ENCODE data around the gene MICOS13. TPM values are rescaled to one million over a fixed set of nuclear protein-coding genes. Genes with fewer than 3 reads are reported as not detected.
"Not testable (repeated sequence)": the region's sequence is repeated elsewhere in the genome, so short reads cannot be mapped to it uniquely, and the experiment has no call there.

The MICOS13 gene
- total RNA-seq, 4 donors from 2014 or later = 29.7 to 60.6 (median 50.7) TPM

DNA sequence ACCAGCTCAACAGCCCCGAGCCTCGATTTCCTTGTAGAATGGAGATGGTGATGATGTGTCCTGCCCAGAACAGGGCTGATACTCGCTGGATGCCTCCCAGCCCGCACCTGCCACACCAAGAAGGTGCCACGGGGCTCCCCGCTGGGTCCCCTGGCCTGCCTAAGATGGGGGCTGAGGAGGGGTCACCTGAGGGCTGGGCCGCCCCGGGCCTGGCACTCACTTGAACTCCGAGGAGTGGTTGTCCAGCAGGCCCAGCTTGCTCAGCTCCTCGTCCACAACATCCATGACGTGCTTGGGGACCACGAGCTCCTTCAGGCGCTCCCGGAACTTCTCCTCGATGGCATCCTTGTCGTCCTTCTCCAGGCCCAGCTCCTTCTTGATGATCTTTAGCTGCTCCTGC is 25.2 kb upstream of the MICOS13 start:
- Histone ChIP-seq H3K4me3 (no peak overlapping the region), H3K36me3 (peaks cover 0 to 95% of the 10 kb centered on the region in 2 donors), H3K9me3 (no peaks in the 10 kb centered on the region), H3K27me3 (no peaks in the 10 kb centered on the region), H3K4me1 (no peaks in the 10 kb centered on the region), H3K27ac (no peak overlapping the region)
- no peak for ATAC-seq
- TF ChIP-seq POLR2A (IDR thresholded peaks at IDR 0.05) (no peak), EP300 (IDR thresholded peaks at IDR 0.05) (no peak), POLR2AphosphoS5 (IDR thresholded peaks at IDR 0.05) (no peak)
- TF ChIP-seq, protein P1, sequence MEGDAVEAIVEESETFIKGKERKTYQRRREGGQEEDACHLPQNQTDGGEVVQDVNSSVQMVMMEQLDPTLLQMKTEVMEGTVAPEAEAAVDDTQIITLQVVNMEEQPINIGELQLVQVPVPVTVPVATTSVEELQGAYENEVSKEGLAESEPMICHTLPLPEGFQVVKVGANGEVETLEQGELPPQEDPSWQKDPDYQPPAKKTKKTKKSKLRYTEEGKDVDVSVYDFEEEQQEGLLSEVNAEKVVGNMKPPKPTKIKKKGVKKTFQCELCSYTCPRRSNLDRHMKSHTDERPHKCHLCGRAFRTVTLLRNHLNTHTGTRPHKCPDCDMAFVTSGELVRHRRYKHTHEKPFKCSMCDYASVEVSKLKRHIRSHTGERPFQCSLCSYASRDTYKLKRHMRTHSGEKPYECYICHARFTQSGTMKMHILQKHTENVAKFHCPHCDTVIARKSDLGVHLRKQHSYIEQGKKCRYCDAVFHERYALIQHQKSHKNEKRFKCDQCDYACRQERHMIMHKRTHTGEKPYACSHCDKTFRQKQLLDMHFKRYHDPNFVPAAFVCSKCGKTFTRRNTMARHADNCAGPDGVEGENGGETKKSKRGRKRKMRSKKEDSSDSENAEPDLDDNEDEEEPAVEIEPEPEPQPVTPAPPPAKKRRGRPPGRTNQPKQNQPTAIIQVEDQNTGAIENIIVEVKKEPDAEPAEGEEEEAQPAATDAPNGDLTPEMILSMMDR (IDR thresholded peaks at IDR 0.05) = no peak
- WGBS, 2 donors (ENCODE audit: low coverage in 1 of 2) = 87% methylated on average over 3 of the region's 16 CpGs

DNA sequence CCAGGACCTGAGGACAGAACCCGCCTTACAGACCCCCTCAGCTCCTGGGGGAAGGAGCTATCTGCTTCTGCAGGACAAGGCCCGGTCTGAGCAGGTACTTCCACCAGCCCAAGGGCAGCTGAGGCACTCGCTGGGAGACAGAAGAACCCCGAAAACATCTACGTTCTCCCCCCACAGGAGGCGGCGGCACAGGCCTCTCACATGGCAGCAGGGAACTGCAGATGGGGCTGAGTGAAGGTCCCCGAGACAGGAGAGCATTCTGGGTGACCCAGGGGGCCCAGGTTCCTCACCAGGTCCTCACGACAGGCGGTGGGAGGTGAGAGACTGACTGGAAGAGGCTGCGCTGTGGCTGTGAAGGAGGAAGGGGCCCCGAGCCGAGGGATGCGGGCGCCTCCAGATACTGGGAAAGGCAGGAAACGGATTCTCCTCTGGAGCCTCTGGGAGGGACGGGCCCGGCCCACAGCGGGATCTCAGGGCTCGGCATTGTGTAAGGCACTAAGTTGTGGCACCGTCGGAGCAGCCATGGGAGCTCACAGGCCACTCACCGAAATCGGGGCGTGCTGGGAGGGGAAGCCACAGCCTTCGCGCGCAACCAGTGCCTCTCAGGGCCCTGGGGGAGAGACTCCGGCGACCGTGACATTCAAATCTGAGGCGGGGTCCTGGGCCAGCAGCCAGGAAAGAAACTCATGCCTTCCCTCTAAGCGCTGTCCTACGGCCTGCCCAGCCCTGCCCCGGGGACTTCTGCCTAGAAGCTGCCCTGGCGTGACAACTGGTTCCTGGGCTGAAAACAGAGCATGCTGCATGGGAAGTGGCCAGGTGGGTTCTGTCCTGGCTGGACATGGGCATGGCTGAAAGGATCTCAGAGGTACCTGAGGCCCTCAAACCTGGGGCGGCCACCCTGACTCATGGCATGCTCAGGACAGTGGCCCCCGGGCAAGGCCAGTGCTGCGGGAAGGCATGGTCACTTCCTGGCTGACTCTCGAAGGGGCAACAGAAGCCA is 23.8 kb upstream of the MICOS13 start:
- H3K4me3 ChIP-seq = no peak overlapping the region
- H3K9me3 ChIP-seq = no peaks in the 10 kb centered on the region
- WGBS, 2 donors (ENCODE audit: low coverage in 1 of 2) = 93% methylated on average over 3 of the region's 40 CpGs; no CpG with 5 or more reads in 1 of the 2 donors
- H3K27me3 ChIP-seq = no peaks in the 10 kb centered on the region
- no peaks in the 10 kb centered on the region for H3K4me1 ChIP-seq
- no peak for ATAC-seq
- H3K36me3 ChIP-seq = peaks cover 0 to 95% of the 10 kb centered on the region in 2 donors
- TF ChIP-seq EP300 (IDR thresholded peaks at IDR 0.05) = no peak
- no peak for TF ChIP-seq POLR2A (IDR thresholded peaks at IDR 0.05)
- TF ChIP-seq, protein P1 (IDR thresholded peaks at IDR 0.05) = no peak
- no peak for TF ChIP-seq POLR2AphosphoS5 (IDR thresholded peaks at IDR 0.05)
- H3K27ac ChIP-seq = no peak overlapping the region

DNA sequence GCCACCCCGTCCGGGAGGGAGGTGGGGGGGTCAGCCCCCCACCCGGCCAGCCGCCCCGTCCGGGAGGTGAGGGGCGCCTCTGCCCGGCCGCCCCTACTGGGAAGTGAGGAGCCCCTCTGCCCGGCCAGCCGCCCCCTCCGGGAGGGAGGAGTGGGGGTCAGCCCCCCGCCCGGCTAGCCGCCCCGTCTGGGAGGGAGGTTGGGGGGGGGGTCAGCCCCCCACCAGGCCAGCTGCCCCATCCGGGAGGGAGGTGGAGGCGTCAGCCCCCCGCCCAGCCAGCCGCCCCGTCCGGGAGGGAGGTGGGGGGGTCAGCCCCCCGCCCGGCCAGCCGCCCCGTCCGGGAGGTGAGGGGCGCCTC is 21.7 kb upstream of the MICOS13 start:
- no CpG with 5 or more reads among the region's 28 CpGs for WGBS, 2 donors (ENCODE audit: low coverage in 1 of 2)
- H3K4me3 ChIP-seq, H3K27me3 ChIP-seq, H3K27ac ChIP-seq, H3K4me1 ChIP-seq, ATAC-seq, H3K9me3 ChIP-seq: not testable (repeated sequence)
- H3K36me3 ChIP-seq = peaks cover 0 to 95% of the 10 kb centered on the region in 2 donors

DNA sequence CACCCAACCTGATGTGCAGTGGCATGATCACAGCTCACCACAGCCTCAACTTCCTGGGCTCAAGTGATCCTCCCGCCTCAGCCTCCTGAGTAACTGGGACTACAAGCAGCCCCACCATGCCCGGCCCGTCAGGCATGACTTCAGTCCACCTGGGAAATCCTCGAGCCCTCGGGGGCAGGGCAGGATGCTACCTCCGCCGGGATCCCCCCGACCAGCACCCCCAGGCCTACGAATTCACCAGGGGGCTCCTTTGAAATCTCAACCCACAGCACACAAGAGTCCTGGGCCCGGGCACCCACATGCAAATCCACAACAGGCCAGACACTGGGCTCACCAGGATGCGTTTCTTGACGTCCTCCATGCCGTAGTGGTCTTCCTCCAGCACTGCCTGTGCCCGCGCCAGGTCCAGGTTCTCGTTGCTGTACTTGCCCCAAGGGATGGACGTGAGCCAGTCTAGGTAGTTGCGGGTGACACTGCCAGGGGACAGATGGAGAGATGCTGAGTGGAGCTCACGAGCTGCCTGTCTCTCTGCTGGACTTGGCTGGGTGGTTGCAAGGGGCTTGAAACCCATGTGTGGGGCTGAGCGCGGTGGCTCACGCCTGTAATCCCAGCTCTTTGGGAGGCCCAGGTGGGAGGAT is 20.3 kb upstream of the MICOS13 start:
- no peaks in the 10 kb centered on the region for H3K27me3 ChIP-seq
- H3K27ac ChIP-seq = no peak overlapping the region
- peaks cover 0 to 95% of the 10 kb centered on the region in 2 donors for H3K36me3 ChIP-seq
- H3K9me3 ChIP-seq = no peaks in the 10 kb centered on the region
- TF ChIP-seq POLR2AphosphoS5 (IDR thresholded peaks at IDR 0.05) = no peak
- TF ChIP-seq, protein P1 (IDR thresholded peaks at IDR 0.05) = no peak
- TF ChIP-seq POLR2A (IDR thresholded peaks at IDR 0.05) = no peak
- no peak for TF ChIP-seq EP300 (IDR thresholded peaks at IDR 0.05)
- WGBS, 2 donors (ENCODE audit: low coverage in 1 of 2) = 94% methylated on average over 7 of the region's 22 CpGs; no CpG with 5 or more reads in 1 of the 2 donors
- no peaks in the 10 kb centered on the region for H3K4me1 ChIP-seq
- H3K4me3 ChIP-seq = no peak overlapping the region
- no peak for ATAC-seq

DNA sequence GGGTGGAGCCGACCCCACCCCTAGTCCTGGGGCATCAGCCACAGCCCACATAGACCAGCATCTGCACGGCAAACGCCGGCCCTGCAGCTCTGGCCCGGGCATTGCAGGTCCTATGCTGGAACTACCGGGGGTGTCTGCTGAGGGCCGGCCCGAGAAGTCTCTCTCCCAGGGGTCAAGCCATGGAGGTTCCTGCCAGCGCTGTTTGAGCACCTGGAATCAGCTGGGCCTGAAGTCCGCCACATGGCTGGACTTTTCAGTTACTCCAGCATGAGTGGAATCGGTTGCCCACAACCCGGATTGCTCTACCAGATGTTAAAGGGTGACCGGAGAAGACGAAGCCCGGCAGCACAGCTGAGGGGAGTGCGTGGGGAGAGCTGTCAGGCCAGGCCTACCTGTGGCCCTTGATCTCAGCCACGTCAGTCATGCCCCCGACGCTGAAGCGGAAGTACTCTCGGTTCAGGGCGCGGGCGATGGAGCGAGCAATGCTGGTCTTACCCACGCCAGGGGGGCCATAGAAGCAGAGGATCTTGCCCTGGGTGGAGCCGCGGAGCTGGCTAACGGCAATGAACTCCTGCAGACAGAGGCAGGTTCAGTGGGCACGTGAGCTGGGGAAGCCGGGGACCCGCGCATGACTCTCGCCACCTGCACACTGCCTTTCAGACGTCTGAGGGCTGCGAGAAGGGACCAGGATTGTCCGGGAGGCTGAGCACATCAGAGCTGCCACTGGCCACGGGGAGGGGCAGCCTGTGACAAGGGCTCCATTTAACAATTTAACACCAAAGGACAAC is 18.5 kb upstream of the MICOS13 start:
- Histone ChIP-seq H3K27me3 (no peaks in the 10 kb centered on the region), H3K4me3 (no peak overlapping the region), H3K36me3 (peaks cover 0 to 95% of the 10 kb centered on the region in 2 donors), H3K9me3 (no peaks in the 10 kb centered on the region), H3K27ac (no peak overlapping the region), H3K4me1 (peaks cover 0 to 5% (median 0%) of the 10 kb centered on the region in 3 donors)
- 87 to 89% methylated on average over 3 to 9 of the region's 38 CpGs for WGBS, 2 donors (ENCODE audit: low coverage in 1 of 2)
- peak; percentile 27 for ATAC-seq
- TF ChIP-seq EP300 (IDR thresholded peaks at IDR 0.05) = no peak
- TF ChIP-seq, protein P1 (IDR thresholded peaks at IDR 0.05) = no peak
- no peak for TF ChIP-seq POLR2AphosphoS5 (IDR thresholded peaks at IDR 0.05)
- no peak for TF ChIP-seq POLR2A (IDR thresholded peaks at IDR 0.05)
